ENCODE measurements around the gene APC.
"Not testable (repeated sequence)": the region's sequence is repeated elsewhere in the genome, so short reads cannot be mapped to it uniquely, and the experiment has no call there.

Gene APC

GRCh38 chr5:112848116-112848811 lies 110.6 kb downstream of the APC start:
- H3K36me3 ChIP-seq (replicated peaks) = no peaks in the 10 kb centered on the region
- no peaks in the 10 kb centered on the region for H3K27me3 ChIP-seq (replicated peaks)
- DNase-seq = peak; percentile 58
- H3K4me3 ChIP-seq (ENCODE audit: low read depth, low read length) = peak overlapping the region; percentile 2
- H3K27ac ChIP-seq = no peak overlapping the region
- in situ Hi-C loops (cut with HindIII; ENCODE audit: low pct_ligation_motif_present, low sequenced_read_pairs) = no loop called here
- TF ChIP-seq CTCF (IDR thresholded peaks at IDR 0.05; ENCODE audit: low read depth, low read length, missing control alignments) = peak; percentile 72

GRCh38 chr5:112849912-112850311 lies 112.2 kb downstream of the APC start:
- Histone ChIP-seq H3K36me3 (replicated peaks) (no peaks in the 10 kb centered on the region), H3K4me3 (ENCODE audit: low read depth, low read length) (no peak overlapping the region), H3K27ac (no peak overlapping the region), H3K27me3 (replicated peaks) (no peaks in the 10 kb centered on the region)
- TF ChIP-seq CTCF (IDR thresholded peaks at IDR 0.05; ENCODE audit: low read depth, low read length, missing control alignments) = no peak
- no peak for DNase-seq
- in situ Hi-C loops (cut with HindIII; ENCODE audit: low pct_ligation_motif_present, low sequenced_read_pairs) = no loop called here

GRCh38 chr5:112854651-112855050 lies 117.0 kb downstream of the APC start:
- no peak for DNase-seq
- Histone ChIP-seq H3K27me3 (replicated peaks) (no peaks in the 10 kb centered on the region), H3K36me3 (replicated peaks) (no peaks in the 10 kb centered on the region), H3K4me3 (ENCODE audit: low read depth, low read length) (no peak overlapping the region), H3K27ac (no peak overlapping the region)
- TF ChIP-seq CTCF (IDR thresholded peaks at IDR 0.05; ENCODE audit: low read depth, low read length, missing control alignments) = no peak
- in situ Hi-C loops (cut with HindIII; ENCODE audit: low pct_ligation_motif_present, low sequenced_read_pairs) = no loop called here

GRCh38 chr5:112857866-112858265 lies 120.2 kb downstream of the APC start:
- Histone ChIP-seq H3K27ac (no peak overlapping the region), H3K4me3 (ENCODE audit: low read depth, low read length) (no peak overlapping the region), H3K36me3 (replicated peaks) (no peaks in the 10 kb centered on the region), H3K27me3 (replicated peaks) (no peaks in the 10 kb centered on the region)
- in situ Hi-C loops (cut with HindIII; ENCODE audit: low pct_ligation_motif_present, low sequenced_read_pairs) = no loop called here
- DNase-seq = no peak
- no peak for TF ChIP-seq CTCF (IDR thresholded peaks at IDR 0.05; ENCODE audit: low read depth, low read length, missing control alignments)

GRCh38 chr5:112860571-112860928 lies 122.9 kb downstream of the APC start:
- peak overlapping the region; percentile 55 for H3K27ac ChIP-seq
- in situ Hi-C loops (cut with HindIII; ENCODE audit: low pct_ligation_motif_present, low sequenced_read_pairs); DNase-seq; H3K27me3 ChIP-seq (replicated peaks): not testable (repeated sequence)
- H3K4me3 ChIP-seq (ENCODE audit: low read depth, low read length) = peak overlapping the region; percentile 84
- peaks cover 15% of the 10 kb centered on the region for H3K36me3 ChIP-seq (replicated peaks)

- peak; percentile 97 for DNase-seq
- in situ Hi-C loops (cut with HindIII; ENCODE audit: low pct_ligation_motif_present, low sequenced_read_pairs) = no loop called here
- Histone ChIP-seq H3K27ac (peak within 1 kb of the TSS; percentile 74), H3K27me3 (replicated peaks) (no peaks in the 10 kb centered on the region), H3K4me3 (ENCODE audit: low read depth, low read length) (peak within 1 kb of the TSS; percentile 84), H3K36me3 (replicated peaks) (peaks cover 18% of the 10 kb centered on the region)
- TF ChIP-seq CTCF (IDR thresholded peaks at IDR 0.05; ENCODE audit: low read depth, low read length, missing control alignments) = no peak
Observed at GRCh38 chr5:112860929-112861637, 123.4 kb downstream of the APC start, which contains the start of gene SRP19. TSS of gene SRP19 (plus strand) at chr5:112861287. CDS start at chr5:112861377, 90 bp downstream.

Measured in brain microvascular endothelial cell (primary cell).